ENCODE data around the gene FBLN7. TPM values are rescaled to one million over a fixed set of nuclear protein-coding genes. Genes with fewer than 3 reads are reported as not detected.

Gene FBLN7
- total and polyA plus RNA-seq, 12 donors = 0.22 to 1.7 (median 0.66) TPM

DNA sequence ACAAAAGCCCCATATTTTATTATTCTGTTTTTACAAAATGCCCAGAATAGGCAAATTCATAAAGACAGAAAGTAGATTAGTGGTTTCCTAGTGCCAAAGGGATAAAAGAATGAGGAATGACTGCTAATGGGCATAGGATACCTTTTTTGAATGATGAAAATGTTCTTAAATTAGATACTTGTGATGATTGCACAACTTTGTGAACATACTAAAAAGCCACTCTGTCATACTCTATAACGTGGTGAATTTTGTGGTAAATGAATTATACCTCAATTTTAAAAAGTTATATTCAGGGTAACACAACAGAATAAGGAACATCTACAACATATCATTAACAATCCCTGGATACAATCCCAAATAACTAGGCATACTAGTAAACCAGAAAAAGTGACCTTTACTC is 9.1 kb upstream of the FBLN7 start:
- no peak overlapping the region for H3K27ac ChIP-seq
- 76 to 86% methylated on average over 1 of the region's 1 CpG for WGBS, 2 donors
- H3K4me1 ChIP-seq = no peaks in the 10 kb centered on the region
- TF ChIP-seq, protein P1, sequence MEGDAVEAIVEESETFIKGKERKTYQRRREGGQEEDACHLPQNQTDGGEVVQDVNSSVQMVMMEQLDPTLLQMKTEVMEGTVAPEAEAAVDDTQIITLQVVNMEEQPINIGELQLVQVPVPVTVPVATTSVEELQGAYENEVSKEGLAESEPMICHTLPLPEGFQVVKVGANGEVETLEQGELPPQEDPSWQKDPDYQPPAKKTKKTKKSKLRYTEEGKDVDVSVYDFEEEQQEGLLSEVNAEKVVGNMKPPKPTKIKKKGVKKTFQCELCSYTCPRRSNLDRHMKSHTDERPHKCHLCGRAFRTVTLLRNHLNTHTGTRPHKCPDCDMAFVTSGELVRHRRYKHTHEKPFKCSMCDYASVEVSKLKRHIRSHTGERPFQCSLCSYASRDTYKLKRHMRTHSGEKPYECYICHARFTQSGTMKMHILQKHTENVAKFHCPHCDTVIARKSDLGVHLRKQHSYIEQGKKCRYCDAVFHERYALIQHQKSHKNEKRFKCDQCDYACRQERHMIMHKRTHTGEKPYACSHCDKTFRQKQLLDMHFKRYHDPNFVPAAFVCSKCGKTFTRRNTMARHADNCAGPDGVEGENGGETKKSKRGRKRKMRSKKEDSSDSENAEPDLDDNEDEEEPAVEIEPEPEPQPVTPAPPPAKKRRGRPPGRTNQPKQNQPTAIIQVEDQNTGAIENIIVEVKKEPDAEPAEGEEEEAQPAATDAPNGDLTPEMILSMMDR (IDR thresholded peaks at IDR 0.05) = no peak
- H3K27me3 ChIP-seq = no peaks in the 10 kb centered on the region
- intact Hi-C loops (cut with DNase I) = loop anchor here in 5 of 10 donors (10.0 kb wide), 3 partner anchors 116 to 306 kb away; partner anchors contain the start of genes RGPD8 (in 2 of the 5) and ZC3H8 (in 2 of the 5)
- H3K36me3 ChIP-seq = no peaks in the 10 kb centered on the region
- H3K4me3 ChIP-seq = no peak overlapping the region
- DNase-seq (no peak), ATAC-seq (no peak)
- peaks cover 0 to 27% (median 7%) of the 10 kb centered on the region in 11 donors for H3K9me3 ChIP-seq

GRCh38 chr2:112133344-112133743 is 4.8 kb upstream of the FBLN7 start:
- H3K9me3 ChIP-seq = peaks cover 0 to 21% (median 7%) of the 10 kb centered on the region in 11 donors
- H3K27me3 ChIP-seq = peaks cover 0 to 9% (median 5%) of the 10 kb centered on the region in 7 donors
- H3K4me3 ChIP-seq = no peak overlapping the region
- ATAC-seq (no peak), DNase-seq (no peak)
- TF ChIP-seq, protein P1 (IDR thresholded peaks at IDR 0.05) = no peak
- intact Hi-C loops (cut with DNase I) = no loop called here
- H3K4me1 ChIP-seq = peaks cover 0 to 9% (median 0%) of the 10 kb centered on the region in 9 donors
- no peak overlapping the region for H3K27ac ChIP-seq
- H3K36me3 ChIP-seq = no peaks in the 10 kb centered on the region

DNA sequence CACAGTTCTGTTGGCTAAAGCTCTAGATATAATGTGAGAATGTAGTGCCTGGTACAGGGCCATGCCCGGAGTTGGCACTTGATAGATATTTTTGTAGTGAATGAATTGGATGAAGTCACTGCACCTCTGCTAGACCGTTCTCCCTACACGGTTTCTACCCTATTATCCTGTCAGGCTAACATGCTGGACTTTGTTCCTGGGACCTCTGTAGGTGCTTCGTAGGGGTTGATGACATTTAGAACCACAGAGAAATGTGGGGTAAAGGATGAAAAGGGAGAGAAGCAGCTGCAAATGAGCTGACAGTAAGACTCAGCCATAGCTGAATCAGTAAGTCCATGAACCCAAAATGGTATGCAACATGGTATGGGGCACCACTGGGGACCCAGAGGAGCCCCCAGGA is 4.1 kb upstream of the FBLN7 start:
- intact Hi-C loops (cut with DNase I) = no loop called here
- Histone ChIP-seq H3K9me3 (peaks cover 0 to 20% (median 7%) of the 10 kb centered on the region in 11 donors), H3K36me3 (no peaks in the 10 kb centered on the region), H3K4me1 (peaks cover 0 to 9% (median 0%) of the 10 kb centered on the region in 9 donors), H3K4me3 (no peak overlapping the region), H3K27me3 (peaks cover 0 to 9% (median 5%) of the 10 kb centered on the region in 7 donors), H3K27ac (no peak overlapping the region)
- WGBS, 2 donors = 80 to 82% methylated on average over 4 of the region's 4 CpGs
- TF ChIP-seq, protein P1 (IDR thresholded peaks at IDR 0.05) = no peak
- no peak for ATAC-seq
- DNase-seq = no peak

DNA sequence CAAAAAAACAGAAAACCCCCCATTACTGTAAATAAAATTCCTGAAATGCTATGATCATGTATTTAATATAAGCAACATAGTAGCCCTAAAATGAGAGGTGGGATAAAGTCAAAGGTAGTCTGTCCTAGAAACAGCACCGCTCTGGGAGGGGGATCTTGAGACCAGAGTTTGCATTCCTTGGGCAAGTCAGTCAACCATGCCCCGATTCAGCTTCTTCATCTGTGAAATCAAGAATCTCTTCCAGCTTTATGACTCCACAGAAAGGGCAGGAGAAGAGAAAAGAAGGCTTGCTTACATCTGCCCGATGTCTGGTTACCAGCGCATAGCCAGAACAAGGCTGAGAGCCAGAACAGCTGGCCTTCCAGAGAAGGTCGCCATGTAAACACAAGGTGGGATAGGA is 2.1 kb upstream of the FBLN7 start:
- Histone ChIP-seq H3K27ac (no peak overlapping the region), H3K27me3 (peaks cover 0 to 17% (median 5%) of the 10 kb centered on the region in 7 donors), H3K36me3 (no peaks in the 10 kb centered on the region), H3K9me3 (peaks cover 0 to 20% (median 7%) of the 10 kb centered on the region in 11 donors), H3K4me1 (peaks cover 0 to 9% (median 3%) of the 10 kb centered on the region in 9 donors), H3K4me3 (no peak overlapping the region)
- TF ChIP-seq, protein P1 (IDR thresholded peaks at IDR 0.05) = no peak
- intact Hi-C loops (cut with DNase I) = no loop called here
- DNase-seq = no peak
- no peak for ATAC-seq
- WGBS, 2 donors = 96 to 99% methylated on average over 5 of the region's 5 CpGs
